Adipocyte (in vitro differentiated cells): ENCODE data around the gene PAPOLB.

Experiments
- DNase-seq: peaks from one replicate; pipeline ENCODE4 v3.0.0-alpha.2; 2015; ENCODE audit warnings: low read depth
- H3K27me3 ChIP-seq: replicated peaks from 2 replicates; pipeline ENCODE4 v1.7.0; 2013; ENCODE audit warnings: mild to moderate bottlenecking, low read length, moderate library complexity; ENCODE audit not compliant: control insufficient read depth, insufficient read depth
- H3K36me3 ChIP-seq: 2 replicates; pipeline ENCODE4 v1.7.0; 2013; ENCODE audit warnings: low read length, mild to moderate bottlenecking, moderate library complexity; ENCODE audit not compliant: control insufficient read depth, insufficient read depth, severe bottlenecking
- H3K4me1 ChIP-seq: 2 replicates; pipeline ENCODE4 v1.7.0; 2013; ENCODE audit warnings: mild to moderate bottlenecking, low read length, moderate library complexity; ENCODE audit not compliant: control insufficient read depth, insufficient read depth
- H3K4me3 ChIP-seq: 2 replicates; pipeline ENCODE4 v1.7.0; 2013; ENCODE audit warnings: mild to moderate bottlenecking, low read length, moderate library complexity
- H3K9ac ChIP-seq: 2 replicates; pipeline ENCODE4 v1.7.0; 2013; ENCODE audit warnings: mild to moderate bottlenecking, low read length, moderate library complexity
- H3K9me3 ChIP-seq: 2 replicates; pipeline ENCODE4 v1.7.0; 2013; ENCODE audit warnings: mild to moderate bottlenecking, low read length, moderate library complexity; ENCODE audit not compliant: control insufficient read depth

PAPOLB gene

GRCh38 chr7:4886671-4887070, 24.8 kb upstream of the PAPOLB start:
- Histone ChIP-seq H3K4me1 (peaks cover 7% of the 10 kb centered on the region), H3K36me3 (no peaks in the 10 kb centered on the region), H3K9me3 (no peaks in the 10 kb centered on the region), H3K4me3 (no peak overlapping the region), H3K9ac (no peak overlapping the region), H3K27me3 (peaks cover 18% of the 10 kb centered on the region)
- DNase-seq = no peak

- no peak for DNase-seq
- H3K27me3 ChIP-seq = peaks cover 18% of the 10 kb centered on the region
- no peaks in the 10 kb centered on the region for H3K36me3 ChIP-seq
- no peak overlapping the region for H3K9ac ChIP-seq
- H3K4me1 ChIP-seq = peaks cover 10% of the 10 kb centered on the region
- no peak overlapping the region for H3K4me3 ChIP-seq
- no peaks in the 10 kb centered on the region for H3K9me3 ChIP-seq
These were observed 23.5 kb upstream of the PAPOLB start for GRCh38 chr7:4885317-4885807.

GRCh38 chr7:4884164-4884563, 22.3 kb upstream of the PAPOLB start:
- H3K9me3 ChIP-seq = no peaks in the 10 kb centered on the region
- peaks cover 13% of the 10 kb centered on the region for H3K27me3 ChIP-seq
- peaks cover 18% of the 10 kb centered on the region for H3K4me1 ChIP-seq
- H3K9ac ChIP-seq = no peak overlapping the region
- H3K4me3 ChIP-seq = no peak overlapping the region
- no peaks in the 10 kb centered on the region for H3K36me3 ChIP-seq
- no peak for DNase-seq

GRCh38 chr7:4883372-4884144, 21.7 kb upstream of the PAPOLB start, which contains the start of gene RADIL:
Gene RADIL, minus strand, starts transcription at chr7:4883716. Its CDS starts 5,577 bp downstream, at chr7:4878139.
- H3K4me3 ChIP-seq = peak within 1 kb of the TSS; percentile 75
- peaks cover 18% of the 10 kb centered on the region for H3K4me1 ChIP-seq
- H3K9me3 ChIP-seq = no peaks in the 10 kb centered on the region
- DNase-seq = peak; percentile 94
- peaks cover 13% of the 10 kb centered on the region for H3K27me3 ChIP-seq
- H3K36me3 ChIP-seq = no peaks in the 10 kb centered on the region
- peak within 1 kb of the TSS; percentile 66 for H3K9ac ChIP-seq

- peak overlapping the region; percentile 75 for H3K4me3 ChIP-seq
- no peak for DNase-seq
- H3K27me3 ChIP-seq = peaks cover 10% of the 10 kb centered on the region
- H3K4me1 ChIP-seq = peaks cover 18% of the 10 kb centered on the region
- H3K9ac ChIP-seq = peak overlapping the region; percentile 66
- H3K36me3 ChIP-seq = no peaks in the 10 kb centered on the region
- H3K9me3 ChIP-seq = no peaks in the 10 kb centered on the region
These were observed 21.2 kb upstream of the PAPOLB start for GRCh38 chr7:4883033-4883371.

GRCh38 chr7:4882169-4883032, 20.6 kb upstream of the PAPOLB start:
- H3K9ac ChIP-seq = peak overlapping the region; percentile 66
- peak; percentile 91 for DNase-seq
- H3K4me3 ChIP-seq = peak overlapping the region; percentile 75
- H3K4me1 ChIP-seq = peaks cover 18% of the 10 kb centered on the region
- H3K36me3 ChIP-seq = no peaks in the 10 kb centered on the region
- no peaks in the 10 kb centered on the region for H3K9me3 ChIP-seq
- peaks cover 10% of the 10 kb centered on the region for H3K27me3 ChIP-seq

- Histone ChIP-seq H3K9me3 (no peaks in the 10 kb centered on the region), H3K36me3 (no peaks in the 10 kb centered on the region), H3K27me3 (peaks cover 2% of the 10 kb centered on the region), H3K9ac (no peak overlapping the region), H3K4me1 (peaks cover 18% of the 10 kb centered on the region), H3K4me3 (peak overlapping the region; percentile 37)
- DNase-seq = no peak
These were observed 18.4 kb upstream of the PAPOLB start for GRCh38 chr7:4880218-4880617.

- peak overlapping the region; percentile 8 for H3K4me3 ChIP-seq
- no peaks in the 10 kb centered on the region for H3K27me3 ChIP-seq
- H3K36me3 ChIP-seq = no peaks in the 10 kb centered on the region
- H3K9ac ChIP-seq = no peak overlapping the region
- H3K4me1 ChIP-seq = peaks cover 18% of the 10 kb centered on the region
- no peaks in the 10 kb centered on the region for H3K9me3 ChIP-seq
- no peak for DNase-seq
These were observed 17.7 kb upstream of the PAPOLB start for GRCh38 chr7:4879396-4880081.

- Histone ChIP-seq H3K36me3 (no peaks in the 10 kb centered on the region), H3K9me3 (no peaks in the 10 kb centered on the region), H3K4me1 (peaks cover 18% of the 10 kb centered on the region), H3K9ac (no peak overlapping the region), H3K27me3 (no peaks in the 10 kb centered on the region), H3K4me3 (no peak overlapping the region)
- no peak for DNase-seq
These were observed 16.8 kb upstream of the PAPOLB start for GRCh38 chr7:4878336-4879335.

GRCh38 chr7:4876586-4876985, 14.8 kb upstream of the PAPOLB start:
- DNase-seq = no peak
- Histone ChIP-seq H3K9me3 (no peaks in the 10 kb centered on the region), H3K4me3 (no peak overlapping the region), H3K27me3 (no peaks in the 10 kb centered on the region), H3K36me3 (no peaks in the 10 kb centered on the region), H3K9ac (no peak overlapping the region), H3K4me1 (peaks cover 11% of the 10 kb centered on the region)
